Naive thymus-derived CD8-positive, alpha-beta T cell (primary cell): ENCODE measurements around the gene TFDP1. TPM values are rescaled to one million over a fixed set of nuclear protein-coding genes. Genes with fewer than 3 reads are reported as not detected.

Source experiments
- ATAC-seq, 2 donors: fragments of 150-1000 bp; cut with Tn5 transposase in 1 of 2; sonication (Bioruptor Pico), chemical (Tn5 transposase) in 1 of 2; 1 replicate in 1 of 2; 2 replicates in 1 of 2; pipeline ENCODE4 v1.10.0; 2021; ENCODE audit warnings: mild to moderate bottlenecking in 2 of 2, moderate library complexity in 2 of 2
- POLR2A ChIA-PET: fragments of 350-600 bp; sonication (Branson Sonifier 250); formaldehyde crosslinking; loops from one replicate; lab custom pipeline; 2021; ENCODE audit warnings: antibody characterized with exemption; lab: Charles Lee
- DNase-seq, 10 donors: peaks; one replicate each; pipeline versions ENCODE4 v3.0.0 to v3.0.0-alpha.2; 2020 to 2022
- H3K27ac Mint-ChIP-seq, 10 donors: one replicate each; pipeline ENCODE4 v1.8.0; 2020 to 2022; ENCODE audit warnings: mild to moderate bottlenecking in 10 of 10, mixed read lengths in 10 of 10, moderate library complexity in 4 of 10, inconsistent platforms in 1 of 10
- H3K27me3 Mint-ChIP-seq, 5 donors: one replicate each; pipeline ENCODE4 v1.8.0; 2021 to 2022; ENCODE audit warnings: mixed read lengths in 5 of 5
- H3K36me3 Mint-ChIP-seq, 3 donors: one replicate each; pipeline ENCODE4 v1.8.0; 2020 to 2022; ENCODE audit warnings: mixed read lengths in 3 of 3, mild to moderate bottlenecking in 2 of 3, inconsistent platforms in 1 of 3
- H3K4me1 Mint-ChIP-seq, 4 donors: one replicate each; pipeline ENCODE4 v1.8.0; 2021 to 2022; ENCODE audit warnings: mixed read lengths in 4 of 4
- H3K4me3 Mint-ChIP-seq, 10 donors: one replicate each; pipeline ENCODE4 v1.8.0; 2020 to 2022; ENCODE audit warnings: mild to moderate bottlenecking in 10 of 10, mixed read lengths in 10 of 10, moderate library complexity in 6 of 10, inconsistent platforms in 1 of 10
- H3K9me3 Mint-ChIP-seq, 9 donors: one replicate each; pipeline ENCODE4 v1.8.0; 2020 to 2022; ENCODE audit warnings: mixed read lengths in 9 of 9, mild to moderate bottlenecking in 3 of 9, inconsistent platforms in 1 of 9, moderate library complexity in 1 of 9
- polyA plus RNA-seq, 3 donors: library from polyadenylated mRNA; unstranded; fragments of 300-500 nt; fragmentation: Illumina TruSeq; gene quantifications; one replicate each; pipeline ENCODE4 v1.2.3, GENCODE V29; 2021
- total RNA-seq, 8 experiments: library from RNA in 2 of 8; stranded (reverse) in 2 of 8; gene quantifications; one replicate each; pipeline ENCODE4 v1.2.3 and lab custom pipeline; 2021 to 2026

TFDP1 gene
- total and polyA plus RNA-seq, 5 experiments from 2014 or later, result 17.1 to 61.9 (median 50.1) TPM

GRCh38 chr13:113544896-113545295, 39.7 kb upstream of the TFDP1 start:
- Mint-ChIP-seq H3K27ac (no peak overlapping the region), H3K9me3 (peaks cover 0 to 17% (median 0%) of the 10 kb centered on the region in 9 donors), H3K4me1 (peaks cover 3 to 9% (median 6%) of the 10 kb centered on the region in 4 donors), H3K27me3 (no peaks in the 10 kb centered on the region), H3K36me3 (peaks cover 10 to 28% (median 19%) of the 10 kb centered on the region in 3 donors), H3K4me3 (no peak overlapping the region)
- ATAC-seq (no peak), DNase-seq (no peak)
- POLR2A ChIA-PET, result no interaction called here

GRCh38 chr13:113545455-113545930, 39.1 kb upstream of the TFDP1 start:
- H3K27me3 Mint-ChIP-seq, result no peaks in the 10 kb centered on the region
- H3K27ac Mint-ChIP-seq, result no peak overlapping the region
- POLR2A ChIA-PET, result interaction anchor here (0.7 kb wide), 1 partner anchor 62 kb away, joined by 3 read pairs; no protein-coding TSS in a partner anchor
- DNase-seq, result no peak
- no peak overlapping the region for H3K4me3 Mint-ChIP-seq
- H3K4me1 Mint-ChIP-seq, result peaks cover 3 to 9% (median 6%) of the 10 kb centered on the region in 4 donors
- H3K36me3 Mint-ChIP-seq, result peaks cover 10 to 25% (median 15%) of the 10 kb centered on the region in 3 donors
- ATAC-seq, result no peak
- peaks cover 0 to 14% (median 0%) of the 10 kb centered on the region in 9 donors for H3K9me3 Mint-ChIP-seq

- no peak for DNase-seq
- Mint-ChIP-seq H3K27me3 (no peaks in the 10 kb centered on the region), H3K36me3 (peaks cover 4 to 23% (median 11%) of the 10 kb centered on the region in 3 donors), H3K4me3 (no peak overlapping the region), H3K27ac (peak overlapping the region in 2 of 10 donors; percentile 27 to 48), H3K4me1 (peaks cover 3 to 9% (median 6%) of the 10 kb centered on the region in 4 donors), H3K9me3 (peaks cover 0 to 9% (median 0%) of the 10 kb centered on the region in 9 donors)
- POLR2A ChIA-PET, result interaction anchor here (0.7 kb wide), 1 partner anchor 63 kb away, joined by 3 read pairs; no protein-coding TSS in a partner anchor
- ATAC-seq, result no peak
These were observed 38.5 kb upstream of the TFDP1 start for GRCh38 chr13:113545931-113546516.

GRCh38 chr13:113546571-113547237, 37.8 kb upstream of the TFDP1 start:
- H3K27me3 Mint-ChIP-seq, result no peaks in the 10 kb centered on the region
- POLR2A ChIA-PET, result no interaction called here
- H3K36me3 Mint-ChIP-seq, result peaks cover 0 to 26% (median 14%) of the 10 kb centered on the region in 3 donors
- H3K9me3 Mint-ChIP-seq, result peaks cover 0 to 7% (median 0%) of the 10 kb centered on the region in 9 donors
- peak overlapping the region in 2 of 10 donors; percentile 27 to 48 for H3K27ac Mint-ChIP-seq
- no peak for ATAC-seq
- peaks cover 3 to 9% (median 6%) of the 10 kb centered on the region in 4 donors for H3K4me1 Mint-ChIP-seq
- no peak for DNase-seq
- H3K4me3 Mint-ChIP-seq, result no peak overlapping the region

- ATAC-seq, result no peak
- no peak overlapping the region for H3K27ac Mint-ChIP-seq
- H3K4me1 Mint-ChIP-seq, result peaks cover 3 to 9% (median 6%) of the 10 kb centered on the region in 4 donors
- no peak overlapping the region for H3K4me3 Mint-ChIP-seq
- H3K27me3 Mint-ChIP-seq, result no peaks in the 10 kb centered on the region
- peaks cover 0 to 7% (median 0%) of the 10 kb centered on the region in 9 donors for H3K9me3 Mint-ChIP-seq
- POLR2A ChIA-PET, result no interaction called here
- DNase-seq, result peak in 1 of 10 donors; percentile 37
- peaks cover 0 to 32% (median 14%) of the 10 kb centered on the region in 3 donors for H3K36me3 Mint-ChIP-seq
These were observed 37.1 kb upstream of the TFDP1 start for GRCh38 chr13:113547238-113547971.

- ATAC-seq, result no peak
- peaks cover 0 to 7% (median 0%) of the 10 kb centered on the region in 9 donors for H3K9me3 Mint-ChIP-seq
- no peaks in the 10 kb centered on the region for H3K27me3 Mint-ChIP-seq
- no peak overlapping the region for H3K4me3 Mint-ChIP-seq
- peak overlapping the region in 1 of 10 donors; percentile 21 for H3K27ac Mint-ChIP-seq
- H3K4me1 Mint-ChIP-seq, result peaks cover 3 to 9% (median 6%) of the 10 kb centered on the region in 4 donors
- POLR2A ChIA-PET, result no interaction called here
- peaks cover 0 to 32% (median 16%) of the 10 kb centered on the region in 3 donors for H3K36me3 Mint-ChIP-seq
- DNase-seq, result no peak
These were observed 36.3 kb upstream of the TFDP1 start for GRCh38 chr13:113548171-113548641.

- peaks cover 0 to 30% (median 12%) of the 10 kb centered on the region in 3 donors for H3K36me3 Mint-ChIP-seq
- POLR2A ChIA-PET, result no interaction called here
- peak overlapping the region in 1 of 10 donors; percentile 71 for H3K27ac Mint-ChIP-seq
- H3K27me3 Mint-ChIP-seq, result no peaks in the 10 kb centered on the region
- no peak for ATAC-seq
- peaks cover 0 to 4% (median 0%) of the 10 kb centered on the region in 4 donors for H3K4me1 Mint-ChIP-seq
- peaks cover 0 to 3% (median 0%) of the 10 kb centered on the region in 9 donors for H3K9me3 Mint-ChIP-seq
- DNase-seq, result no peak
- no peak overlapping the region for H3K4me3 Mint-ChIP-seq
These were observed 35.6 kb upstream of the TFDP1 start for GRCh38 chr13:113548778-113549621.

- H3K27ac Mint-ChIP-seq, result no peak overlapping the region
- POLR2A ChIA-PET, result no interaction called here
- no peaks in the 10 kb centered on the region for H3K9me3 Mint-ChIP-seq
- H3K4me1 Mint-ChIP-seq, result no peaks in the 10 kb centered on the region
- no peaks in the 10 kb centered on the region for H3K27me3 Mint-ChIP-seq
- ATAC-seq (no peak), DNase-seq (no peak)
- H3K36me3 Mint-ChIP-seq, result peaks cover 0 to 27% (median 12%) of the 10 kb centered on the region in 3 donors
- H3K4me3 Mint-ChIP-seq, result no peak overlapping the region
These were observed 34.1 kb upstream of the TFDP1 start for GRCh38 chr13:113550453-113550852.

- no peak overlapping the region for H3K4me3 Mint-ChIP-seq
- no peaks in the 10 kb centered on the region for H3K27me3 Mint-ChIP-seq
- no peak overlapping the region for H3K27ac Mint-ChIP-seq
- no peak for DNase-seq
- ATAC-seq, result no peak
- H3K4me1 Mint-ChIP-seq, result no peaks in the 10 kb centered on the region
- no peaks in the 10 kb centered on the region for H3K9me3 Mint-ChIP-seq
- peaks cover 0 to 27% (median 12%) of the 10 kb centered on the region in 3 donors for H3K36me3 Mint-ChIP-seq
- POLR2A ChIA-PET, result no interaction called here
These were observed 33.2 kb upstream of the TFDP1 start for GRCh38 chr13:113551081-113552000.

GRCh38 chr13:113552079-113552478, 32.5 kb upstream of the TFDP1 start:
- Mint-ChIP-seq H3K27me3 (no peaks in the 10 kb centered on the region), H3K36me3 (peaks cover 0 to 27% (median 12%) of the 10 kb centered on the region in 3 donors), H3K27ac (no peak overlapping the region), H3K9me3 (no peaks in the 10 kb centered on the region), H3K4me3 (no peak overlapping the region), H3K4me1 (no peaks in the 10 kb centered on the region)
- POLR2A ChIA-PET, result no interaction called here
- DNase-seq, result no peak
- ATAC-seq, result no peak
